GM10266 (cell line): ENCODE data around the gene PRKAR1B.
"Not testable (repeated sequence)": the region's sequence is repeated elsewhere in the genome, so short reads cannot be mapped to it uniquely, and the experiment has no call there.

ENCODE experiments used
- DNase-seq: peaks from one replicate; pipeline ENCODE4 v3.0.0; 2012; ENCODE audit errors: extremely low spot score
- TF ChIP-seq, protein P1 (sequence below): IDR thresholded peaks from 2 replicates; pipeline ENCODE4 v1.5.1; 2012; ENCODE audit warnings: mild to moderate bottlenecking, low read depth; ENCODE audit not compliant: control insufficient read depth, insufficient read depth; ENCODE audit errors: missing control alignments

The PRKAR1B gene

DNA sequence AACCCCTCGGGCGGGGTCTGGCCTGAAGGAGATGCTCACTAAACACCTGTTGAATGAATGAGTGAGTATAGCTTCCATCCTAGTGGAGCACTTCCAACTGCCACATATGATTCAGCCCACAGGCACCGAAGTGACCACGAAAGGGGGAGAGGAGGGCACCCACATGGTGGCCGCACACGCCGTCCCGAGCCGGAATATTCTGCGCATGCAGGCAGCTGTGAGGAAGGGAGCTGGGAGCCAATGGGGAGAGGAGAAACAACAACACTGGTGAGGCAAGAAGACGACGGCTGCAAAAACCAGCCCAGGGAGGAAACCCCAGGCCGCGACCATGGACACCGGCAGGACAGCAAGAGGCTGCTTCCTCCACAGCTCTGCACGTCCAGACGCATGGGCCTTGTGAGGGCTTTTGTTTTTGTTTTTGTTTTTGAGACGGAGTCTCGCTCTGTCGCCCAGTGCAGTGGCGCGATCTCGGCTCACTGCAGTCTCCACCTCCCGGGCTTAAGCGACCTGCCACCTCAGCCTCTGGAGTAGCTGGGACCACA lies 67.7 kb downstream of the PRKAR1B start:
- TF ChIP-seq, protein P1, sequence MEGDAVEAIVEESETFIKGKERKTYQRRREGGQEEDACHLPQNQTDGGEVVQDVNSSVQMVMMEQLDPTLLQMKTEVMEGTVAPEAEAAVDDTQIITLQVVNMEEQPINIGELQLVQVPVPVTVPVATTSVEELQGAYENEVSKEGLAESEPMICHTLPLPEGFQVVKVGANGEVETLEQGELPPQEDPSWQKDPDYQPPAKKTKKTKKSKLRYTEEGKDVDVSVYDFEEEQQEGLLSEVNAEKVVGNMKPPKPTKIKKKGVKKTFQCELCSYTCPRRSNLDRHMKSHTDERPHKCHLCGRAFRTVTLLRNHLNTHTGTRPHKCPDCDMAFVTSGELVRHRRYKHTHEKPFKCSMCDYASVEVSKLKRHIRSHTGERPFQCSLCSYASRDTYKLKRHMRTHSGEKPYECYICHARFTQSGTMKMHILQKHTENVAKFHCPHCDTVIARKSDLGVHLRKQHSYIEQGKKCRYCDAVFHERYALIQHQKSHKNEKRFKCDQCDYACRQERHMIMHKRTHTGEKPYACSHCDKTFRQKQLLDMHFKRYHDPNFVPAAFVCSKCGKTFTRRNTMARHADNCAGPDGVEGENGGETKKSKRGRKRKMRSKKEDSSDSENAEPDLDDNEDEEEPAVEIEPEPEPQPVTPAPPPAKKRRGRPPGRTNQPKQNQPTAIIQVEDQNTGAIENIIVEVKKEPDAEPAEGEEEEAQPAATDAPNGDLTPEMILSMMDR, result no peak
- no peak for DNase-seq

DNA sequence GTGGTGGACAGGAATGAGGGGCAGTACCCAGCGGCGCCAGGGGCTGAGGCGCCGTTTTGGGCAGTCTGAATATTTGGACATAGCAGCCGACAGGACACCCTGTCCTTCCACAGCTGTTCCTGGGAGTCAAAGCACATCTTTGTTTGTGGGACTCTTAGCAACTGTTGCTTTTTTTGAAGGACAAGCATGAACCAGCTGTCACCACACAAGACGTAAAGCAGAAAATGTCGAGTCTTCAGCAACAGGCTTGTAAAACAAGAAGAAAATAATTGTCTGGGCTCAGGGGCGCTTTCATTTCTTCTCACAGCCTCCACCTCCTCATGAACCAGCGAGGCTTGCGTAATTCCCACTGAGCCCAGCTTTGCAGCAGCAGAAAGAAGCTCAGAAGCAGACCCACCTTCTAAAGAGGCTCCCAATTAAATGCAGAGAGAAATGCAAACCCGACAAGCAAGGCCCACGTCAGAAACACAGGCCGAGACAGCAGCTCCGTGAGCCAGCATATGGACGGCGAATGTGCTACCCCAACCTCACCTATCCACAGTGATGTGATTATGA lies 69.4 kb downstream of the PRKAR1B start:
- TF ChIP-seq, protein P1, result no peak
- no peak for DNase-seq

DNA sequence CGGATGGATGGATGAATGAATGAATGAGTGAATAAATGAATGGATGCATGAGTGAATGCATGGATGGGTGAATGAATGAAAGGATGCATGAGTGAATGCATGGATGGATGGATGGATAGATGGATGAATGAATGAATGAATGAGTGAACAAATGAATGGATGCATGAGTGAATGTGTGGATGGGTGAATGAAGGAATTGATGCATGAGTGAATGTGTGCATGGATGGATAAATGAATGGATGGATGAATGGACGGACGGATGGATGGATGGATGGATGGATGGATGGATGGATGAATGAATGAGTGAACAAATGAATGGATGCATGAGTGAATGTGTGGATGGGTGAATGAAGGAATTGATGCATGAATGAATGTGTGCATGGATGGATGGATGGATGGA lies 70.1 kb downstream of the PRKAR1B start:
- not testable (repeated sequence) for DNase-seq

DNA sequence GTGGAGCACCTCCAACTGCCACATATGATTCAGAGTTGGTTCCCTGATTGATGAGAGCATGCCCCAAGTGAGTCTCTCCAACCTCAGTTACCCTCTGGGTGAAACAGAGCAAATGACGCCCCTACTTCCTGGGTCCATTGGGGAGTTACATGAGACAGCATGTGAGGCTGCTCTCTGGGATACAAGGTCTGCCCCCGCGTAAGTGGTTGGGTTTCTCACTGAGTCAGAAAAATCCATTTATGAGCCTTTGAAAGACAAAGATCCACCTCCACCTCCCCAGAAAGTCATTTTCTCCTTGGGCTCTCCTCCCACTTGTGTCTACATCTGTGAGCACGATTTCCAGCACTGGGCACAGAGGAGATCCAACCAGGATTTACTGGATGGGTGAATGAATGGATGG lies 71.3 kb downstream of the PRKAR1B start:
- TF ChIP-seq, protein P1, result no peak
- no peak for DNase-seq

DNA sequence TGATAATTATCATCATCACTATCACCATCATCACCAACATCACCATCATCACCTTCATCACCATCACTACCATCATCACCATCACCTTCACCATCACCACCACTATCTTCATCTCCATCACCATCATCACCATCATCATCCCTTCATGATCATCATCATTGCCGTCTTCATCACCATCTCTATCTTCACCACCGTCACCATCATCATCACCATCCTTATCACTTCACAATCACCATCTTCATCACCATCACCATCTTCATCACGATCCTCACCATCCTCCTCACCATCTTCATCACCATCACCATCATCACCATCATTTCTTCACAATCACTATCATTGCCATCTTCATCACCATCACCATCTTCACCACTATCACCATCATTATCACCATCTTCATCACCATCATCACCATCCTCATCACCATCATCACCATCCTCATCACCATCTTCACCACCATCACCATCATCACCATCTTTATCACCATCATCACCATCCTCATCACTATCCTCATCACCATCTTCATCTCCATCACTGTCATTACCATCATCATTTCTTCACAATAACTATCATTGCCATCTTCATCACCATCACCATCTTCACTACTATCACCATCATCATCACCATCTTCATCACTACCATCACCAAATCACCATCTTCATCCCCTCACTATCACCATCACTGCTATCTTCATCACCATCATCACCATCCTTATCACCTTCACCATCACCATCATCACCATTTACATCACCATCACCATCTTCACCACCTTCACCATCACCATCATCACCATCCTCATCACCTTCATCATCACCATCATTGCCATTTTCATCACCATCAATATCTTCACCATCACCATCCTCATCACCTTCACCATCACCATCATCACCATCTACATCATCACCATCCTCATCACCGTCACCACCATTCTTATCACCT lies 73.0 kb downstream of the PRKAR1B start:
- TF ChIP-seq, protein P1, result no peak
- DNase-seq, result no peak

DNA sequence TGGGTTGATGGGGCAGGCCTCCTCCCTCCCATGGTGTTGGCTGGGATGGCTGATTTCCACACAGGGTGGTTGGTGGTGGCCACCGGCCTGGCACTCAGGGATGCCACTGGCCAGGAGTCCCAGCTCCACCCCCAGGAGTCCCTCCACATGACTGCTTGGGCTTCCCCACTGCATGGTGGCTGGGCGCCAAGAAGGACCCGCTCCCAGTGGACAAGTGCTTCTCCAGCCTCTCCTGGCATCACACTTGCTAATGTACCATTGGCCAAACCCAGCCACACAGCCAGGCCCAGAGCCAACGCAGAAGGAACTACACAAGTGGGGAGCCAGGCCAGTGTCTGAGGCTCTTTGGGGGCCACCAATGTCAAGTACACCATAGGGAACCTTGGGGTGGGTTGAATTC lies 74.2 kb downstream of the PRKAR1B start:
- TF ChIP-seq, protein P1, result no peak
- no peak for DNase-seq

DNA sequence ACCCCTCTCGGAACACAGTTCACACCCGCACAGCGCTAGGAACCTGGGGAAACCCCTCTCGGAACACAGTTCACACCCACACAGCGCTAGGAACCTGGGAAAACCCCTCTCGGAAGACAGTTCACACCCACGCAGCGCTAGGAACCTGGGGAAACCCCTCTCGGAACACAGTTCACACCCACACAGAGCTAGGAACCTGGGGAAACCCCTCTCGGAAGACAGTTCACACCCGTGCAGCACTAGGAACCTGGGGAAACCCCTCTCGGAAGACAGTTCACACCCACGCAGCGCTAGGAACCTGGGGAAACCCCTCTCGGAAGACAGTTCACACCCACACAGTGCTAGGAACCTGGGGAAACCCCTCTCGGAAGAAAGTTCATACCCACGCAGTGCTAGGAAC lies 74.9 kb downstream of the PRKAR1B start:
- DNase-seq, result not testable (repeated sequence)

DNA sequence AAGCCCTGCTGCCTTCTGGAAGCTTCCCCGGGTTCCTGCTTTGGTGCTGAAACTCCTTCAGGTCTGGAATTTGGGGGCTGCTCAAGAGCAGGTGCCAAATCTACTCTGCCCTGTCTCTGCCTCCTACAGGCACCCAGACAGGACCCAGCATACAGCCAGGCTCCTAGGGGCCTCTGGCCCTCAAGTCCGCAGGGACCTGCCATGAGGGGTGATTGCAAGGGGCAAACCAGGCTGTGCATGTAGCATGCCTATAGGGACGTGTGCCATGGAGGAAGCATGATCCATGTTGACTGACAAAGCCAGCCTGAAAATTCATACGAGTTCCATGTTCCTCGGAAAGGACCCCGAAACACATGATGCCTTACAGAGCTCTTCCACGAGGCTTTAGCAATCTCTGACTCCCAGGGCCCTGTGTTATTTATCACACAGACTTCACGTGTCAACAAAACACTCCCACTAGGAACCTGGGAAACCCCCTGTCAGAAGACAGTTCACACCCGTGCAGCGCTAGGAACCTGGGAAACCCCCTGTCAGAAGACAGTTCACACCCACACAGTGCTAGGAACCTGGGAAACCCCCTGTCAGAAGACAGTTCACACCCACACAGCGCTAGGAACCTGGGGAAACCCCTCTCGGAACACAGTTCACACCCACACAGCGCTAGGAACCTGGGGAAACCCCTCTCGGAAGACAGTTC lies 75.9 kb downstream of the PRKAR1B start:
- DNase-seq, result no peak
- TF ChIP-seq, protein P1, result no peak
